Activated T-helper 17 cell treated with anti-CD3 and anti-CD28 coated beads, Interleukin-2, amount 50 U/mL, for 72 hours (primary cell): Measurements from ENCODE around the gene DRC7. TPM values are rescaled to one million over a fixed set of nuclear protein-coding genes. Genes with fewer than 3 reads are reported as not detected.

Experiments
- ATAC-seq: fragments of 150-1000 bp; cut with Tn5 transposase; replicated peaks from 2 replicates; pipeline ENCODE4 v1.10.0; 2021; ENCODE audit warnings: mild to moderate bottlenecking, moderate library complexity
- H3K27ac Mint-ChIP-seq: one replicate; pipeline ENCODE4 v1.8.0; 2022; ENCODE audit warnings: mixed read lengths
- H3K27me3 Mint-ChIP-seq: one replicate; pipeline ENCODE4 v1.8.0; 2022; ENCODE audit warnings: mixed read lengths
- H3K36me3 Mint-ChIP-seq: one replicate; pipeline ENCODE4 v1.8.0; 2022; ENCODE audit warnings: low read depth, mild to moderate bottlenecking, mixed read lengths
- H3K4me1 Mint-ChIP-seq: one replicate; pipeline ENCODE4 v1.8.0; 2022; ENCODE audit warnings: mixed read lengths
- H3K4me3 Mint-ChIP-seq: one replicate; pipeline ENCODE4 v1.8.0; 2022; ENCODE audit warnings: mild to moderate bottlenecking, mixed read lengths
- H3K9me3 Mint-ChIP-seq: one replicate; pipeline ENCODE4 v1.8.0; 2022; ENCODE audit warnings: mixed read lengths
- total RNA-seq, 2 donors: library from RNA; stranded (reverse); gene quantifications; one replicate each; pipeline ENCODE4 v1.2.3, GENCODE V29; 2022

DRC7 gene
- total RNA-seq, 2 donors from 2014 or later: not detected

GRCh38 chr16:57755061-57755684 is 60.6 kb downstream of the DRC7 start:
- no peak overlapping the region for H3K27ac Mint-ChIP-seq
- no peaks in the 10 kb centered on the region for H3K9me3 Mint-ChIP-seq
- no peak for ATAC-seq
- H3K4me1 Mint-ChIP-seq: peaks cover 4% of the 10 kb centered on the region
- H3K27me3 Mint-ChIP-seq: no peaks in the 10 kb centered on the region
- no peaks in the 10 kb centered on the region for H3K36me3 Mint-ChIP-seq
- H3K4me3 Mint-ChIP-seq: no peak overlapping the region

- Mint-ChIP-seq H3K4me3 (no peak overlapping the region), H3K4me1 (peaks cover 4% of the 10 kb centered on the region)
- ATAC-seq: no peak
Measured at GRCh38 chr16:57755726-57756423, 61.3 kb downstream of the DRC7 start.

GRCh38 chr16:57756424-57757325 is 62.1 kb downstream of the DRC7 start:
- peak; percentile 4 for ATAC-seq
- Mint-ChIP-seq H3K4me3 (no peak overlapping the region), H3K27me3 (no peaks in the 10 kb centered on the region), H3K9me3 (no peaks in the 10 kb centered on the region), H3K27ac (no peak overlapping the region), H3K36me3 (no peaks in the 10 kb centered on the region), H3K4me1 (peaks cover 4% of the 10 kb centered on the region)

More at GRCh38 chr16:57755726-57756423, 61.3 kb downstream of the DRC7 start:
- no peaks in the 10 kb centered on the region for H3K9me3 Mint-ChIP-seq
- H3K27me3 Mint-ChIP-seq: no peaks in the 10 kb centered on the region
- H3K27ac Mint-ChIP-seq: no peak overlapping the region
- no peaks in the 10 kb centered on the region for H3K36me3 Mint-ChIP-seq

- H3K27ac Mint-ChIP-seq: no peak overlapping the region
- no peaks in the 10 kb centered on the region for H3K27me3 Mint-ChIP-seq
- no peaks in the 10 kb centered on the region for H3K9me3 Mint-ChIP-seq
- peak; percentile 97 for ATAC-seq
- H3K4me1 Mint-ChIP-seq: peaks cover 4% of the 10 kb centered on the region
- H3K4me3 Mint-ChIP-seq: no peak overlapping the region
- no peaks in the 10 kb centered on the region for H3K36me3 Mint-ChIP-seq
Measured at GRCh38 chr16:57757326-57757786, 62.8 kb downstream of the DRC7 start.

GRCh38 chr16:57757883-57758282 is 63.3 kb downstream of the DRC7 start:
- H3K4me3 Mint-ChIP-seq: no peak overlapping the region
- no peaks in the 10 kb centered on the region for H3K27me3 Mint-ChIP-seq
- ATAC-seq: no peak
- H3K4me1 Mint-ChIP-seq: peaks cover 4% of the 10 kb centered on the region
- H3K36me3 Mint-ChIP-seq: no peaks in the 10 kb centered on the region
- no peaks in the 10 kb centered on the region for H3K9me3 Mint-ChIP-seq
- H3K27ac Mint-ChIP-seq: no peak overlapping the region

GRCh38 chr16:57758331-57759117 is 63.9 kb downstream of the DRC7 start:
- H3K27ac Mint-ChIP-seq: no peak overlapping the region
- no peaks in the 10 kb centered on the region for H3K27me3 Mint-ChIP-seq
- no peak overlapping the region for H3K4me3 Mint-ChIP-seq
- H3K4me1 Mint-ChIP-seq: peaks cover 4% of the 10 kb centered on the region
- no peak for ATAC-seq
- H3K36me3 Mint-ChIP-seq: no peaks in the 10 kb centered on the region
- H3K9me3 Mint-ChIP-seq: no peaks in the 10 kb centered on the region

- Mint-ChIP-seq H3K27me3 (no peaks in the 10 kb centered on the region), H3K27ac (no peak overlapping the region), H3K4me1 (peaks cover 4% of the 10 kb centered on the region), H3K4me3 (no peak overlapping the region), H3K9me3 (no peaks in the 10 kb centered on the region), H3K36me3 (no peaks in the 10 kb centered on the region)
- no peak for ATAC-seq
Measured at GRCh38 chr16:57759131-57759530, 64.5 kb downstream of the DRC7 start.

- Mint-ChIP-seq H3K9me3 (no peaks in the 10 kb centered on the region), H3K27me3 (no peaks in the 10 kb centered on the region), H3K27ac (no peak overlapping the region), H3K36me3 (no peaks in the 10 kb centered on the region), H3K4me1 (peaks cover 4% of the 10 kb centered on the region), H3K4me3 (no peak overlapping the region)
- peak; percentile 28 for ATAC-seq
Measured at GRCh38 chr16:57759541-57760356, 65.1 kb downstream of the DRC7 start.

GRCh38 chr16:57760357-57761160 is 66.0 kb downstream of the DRC7 start:
- no peaks in the 10 kb centered on the region for H3K27me3 Mint-ChIP-seq

GRCh38 chr16:57761301-57761700 is 66.7 kb downstream of the DRC7 start:
- Mint-ChIP-seq H3K9me3 (no peaks in the 10 kb centered on the region), H3K4me3 (no peak overlapping the region), H3K27ac (no peak overlapping the region), H3K27me3 (no peaks in the 10 kb centered on the region), H3K4me1 (peaks cover 4% of the 10 kb centered on the region), H3K36me3 (no peaks in the 10 kb centered on the region)
- ATAC-seq: no peak

More at GRCh38 chr16:57760357-57761160, 66.0 kb downstream of the DRC7 start:
- H3K9me3 Mint-ChIP-seq: no peaks in the 10 kb centered on the region
- peaks cover 4% of the 10 kb centered on the region for H3K4me1 Mint-ChIP-seq
- no peaks in the 10 kb centered on the region for H3K36me3 Mint-ChIP-seq
- no peak overlapping the region for H3K27ac Mint-ChIP-seq
- no peak overlapping the region for H3K4me3 Mint-ChIP-seq
- no peak for ATAC-seq

- H3K27ac Mint-ChIP-seq: no peak overlapping the region
- ATAC-seq: no peak
- H3K36me3 Mint-ChIP-seq: no peaks in the 10 kb centered on the region
- H3K9me3 Mint-ChIP-seq: no peaks in the 10 kb centered on the region
- H3K27me3 Mint-ChIP-seq: no peaks in the 10 kb centered on the region
- no peak overlapping the region for H3K4me3 Mint-ChIP-seq
- peaks cover 4% of the 10 kb centered on the region for H3K4me1 Mint-ChIP-seq
Measured at GRCh38 chr16:57761957-57762356, 67.4 kb downstream of the DRC7 start.

- H3K27ac Mint-ChIP-seq: peak overlapping the region; percentile 13
- peaks cover 4% of the 10 kb centered on the region for H3K4me1 Mint-ChIP-seq
- no peaks in the 10 kb centered on the region for H3K36me3 Mint-ChIP-seq
- H3K9me3 Mint-ChIP-seq: no peaks in the 10 kb centered on the region
- ATAC-seq: no peak
- no peaks in the 10 kb centered on the region for H3K27me3 Mint-ChIP-seq
- H3K4me3 Mint-ChIP-seq: no peak overlapping the region
Measured at GRCh38 chr16:57762365-57763040, 67.9 kb downstream of the DRC7 start.
